Prostate gland (tissue), 2 donors: ENCODE data around the gene GPR142. TPM values are rescaled to one million over a fixed set of nuclear protein-coding genes. Genes with fewer than 3 reads are reported as not detected.

Experiments
- DNase-seq: peaks from one replicate; pipeline ENCODE4 v3.0.0-alpha.2; 2019; ENCODE audit warnings: low spot score
- H3K27ac ChIP-seq, 2 donors: fragments of 200-600 bp; sonication (generic); 2 replicates each; pipeline ENCODE4 v1.5.1; 2017 to 2019
- H3K27me3 ChIP-seq: fragments of 200-600 bp; sonication (generic); replicated peaks from 2 replicates; pipeline ENCODE4 v1.5.1; 2019; ENCODE audit not compliant: insufficient read depth
- H3K36me3 ChIP-seq, 2 donors: fragments of 200-600 bp; sonication (generic); 1 replicate in 1 of 2; 2 replicates in 1 of 2; pipeline versions ENCODE4 v1.5.1 to v1.8.1; 2017 to 2019
- H3K4me1 ChIP-seq: fragments of 200-600 bp; sonication (generic); replicated peaks from 2 replicates; pipeline ENCODE4 v1.5.1; 2019
- H3K4me3 ChIP-seq, 2 donors: fragments of 200-600 bp; sonication (generic); 2 replicates each; pipeline ENCODE4 v1.5.1; 2017 to 2019
- H3K9me3 ChIP-seq: fragments of 200-600 bp; sonication (generic); 2 replicates; pipeline ENCODE4 v1.5.1; 2017
- CTCF ChIP-seq, 4 experiments: fragments of 200-600 bp in 2 of 4; fragments of 450-650 bp in 2 of 4; sonication (generic) in 2 of 4; IDR thresholded peaks; 1 replicate in 3 of 4; 2 replicates in 1 of 4; pipeline ENCODE4 v1.5.1; 2016 to 2019; ENCODE audit warnings: antibody characterized with exemption in 4 of 4, mild to moderate bottlenecking in 2 of 4, moderate library complexity in 2 of 4
- POLR2A ChIP-seq: fragments of 450-650 bp; IDR thresholded peaks from one replicate; pipeline ENCODE4 v1.6.1; 2016; ENCODE audit warnings: antibody characterized with exemption, mild to moderate bottlenecking
- POLR2AphosphoS5 ChIP-seq: sonication (generic); formaldehyde crosslinking; IDR thresholded peaks from one replicate; pipeline ENCODE4 v1.6.1; 2017; ENCODE audit warnings: antibody characterized with exemption
- WGBS: methylation state at CpG from one replicate; pipeline ENCODE4 v1.1.5; 2018; 5-methylcytosine and 5-hydroxymethylcytosine counted together
- intact Hi-C: fragments of 100-400 bp; cut with DNase I; formaldehyde crosslinking; loops from one replicate; pipeline ENCODE4 v1.14.2; 2022
- total RNA-seq, 2 donors: library from RNA; depleted of rRNA; stranded (reverse); fragments of >200 nt; gene quantifications; one replicate each; pipeline ENCODE4 v1.1.0, GENCODE V29; 2016

Gene GPR142
- total RNA-seq, 2 donors from 2014 or later, result 3.6 TPM; not detected in 1

GRCh38 chr17:74326506-74326905, 40.8 kb upstream of the GPR142 start:
- WGBS, result 41% methylated on average over 10 of the region's 10 CpGs
- no peaks in the 10 kb centered on the region for H3K9me3 ChIP-seq
- H3K4me3 ChIP-seq, result peak overlapping the region in 1 of 2 donors; percentile 27
- no peak for DNase-seq
- peaks cover 12% of the 10 kb centered on the region for H3K4me1 ChIP-seq
- no peaks in the 10 kb centered on the region for H3K36me3 ChIP-seq
- H3K27me3 ChIP-seq, result no peaks in the 10 kb centered on the region
- TF ChIP-seq POLR2A, result no peak
- TF ChIP-seq POLR2AphosphoS5, result no peak
- TF ChIP-seq CTCF (IDR thresholded peaks at IDR 0.05), result no peak
- intact Hi-C loops, result no loop called here
- no peak overlapping the region for H3K27ac ChIP-seq

- Histone ChIP-seq H3K27ac (no peak overlapping the region), H3K27me3 (no peaks in the 10 kb centered on the region), H3K36me3 (no peaks in the 10 kb centered on the region), H3K4me1 (peaks cover 12% of the 10 kb centered on the region), H3K4me3 (no peak overlapping the region), H3K9me3 (no peaks in the 10 kb centered on the region)
- TF ChIP-seq POLR2AphosphoS5 (no peak), POLR2A (no peak)
- intact Hi-C loops, result no loop called here
- DNase-seq, result no peak
- WGBS, result 96% methylated on average over 3 of the region's 3 CpGs
Observed at GRCh38 chr17:74328487-74328886, 38.8 kb upstream of the GPR142 start.

GRCh38 chr17:74329378-74329777, 37.9 kb upstream of the GPR142 start:
- no peaks in the 10 kb centered on the region for H3K27me3 ChIP-seq
- DNase-seq, result no peak
- H3K9me3 ChIP-seq, result no peaks in the 10 kb centered on the region
- TF ChIP-seq POLR2AphosphoS5 (no peak), POLR2A (no peak), CTCF (IDR thresholded peaks at IDR 0.05) (no peak)
- intact Hi-C loops, result no loop called here
- H3K4me1 ChIP-seq, result peaks cover 12% of the 10 kb centered on the region
- no peak overlapping the region for H3K4me3 ChIP-seq
- WGBS, result 86% methylated on average over 3 of the region's 3 CpGs
- H3K36me3 ChIP-seq, result no peaks in the 10 kb centered on the region
- H3K27ac ChIP-seq, result no peak overlapping the region

- no peak for DNase-seq
- H3K4me3 ChIP-seq, result no peak overlapping the region
Observed at GRCh38 chr17:74330446-74330845, 36.9 kb upstream of the GPR142 start.

GRCh38 chr17:74332017-74332650, 35.2 kb upstream of the GPR142 start:
- no peaks in the 10 kb centered on the region for H3K27me3 ChIP-seq
- WGBS, result 74% methylated on average over 7 of the region's 7 CpGs
- H3K27ac ChIP-seq, result no peak overlapping the region
- no peaks in the 10 kb centered on the region for H3K4me1 ChIP-seq
- H3K36me3 ChIP-seq, result no peaks in the 10 kb centered on the region
- intact Hi-C loops, result no loop called here
- no peaks in the 10 kb centered on the region for H3K9me3 ChIP-seq
- H3K4me3 ChIP-seq, result no peak overlapping the region
- TF ChIP-seq POLR2AphosphoS5, result no peak
- no peak for TF ChIP-seq CTCF (IDR thresholded peaks at IDR 0.05)
- TF ChIP-seq POLR2A, result no peak
- no peak for DNase-seq

More at GRCh38 chr17:74330446-74330845, 36.9 kb upstream of the GPR142 start:
- Histone ChIP-seq H3K4me1 (peaks cover 11% of the 10 kb centered on the region), H3K36me3 (no peaks in the 10 kb centered on the region), H3K27me3 (no peaks in the 10 kb centered on the region), H3K27ac (no peak overlapping the region), H3K9me3 (no peaks in the 10 kb centered on the region)
- intact Hi-C loops, result no loop called here
- no peak for TF ChIP-seq POLR2A
- no peak for TF ChIP-seq CTCF (IDR thresholded peaks at IDR 0.05)
- TF ChIP-seq POLR2AphosphoS5, result no peak
- 58% methylated on average over 8 of the region's 8 CpGs for WGBS
